HepG2 (cell line): ENCODE results near the gene PCDH17. TPM values are rescaled to one million over a fixed set of nuclear protein-coding genes. Genes with fewer than 3 reads are reported as not detected.

Experiments used
- ATAC-seq: fragments of 200-7000 bp; cut with Tn5 transposase; 3 replicates; pipeline ENCODE4 v1.9.1; 2020; ENCODE audit warnings: mild to moderate bottlenecking, moderate library complexity
- BruUV-seq: library from RNA; stranded (reverse); fragments of 400-500 nt; replicated peaks from 2 replicates; lab custom pipeline; 2021; lab: Mats Ljungman, UMichigan
- CTCF ChIA-PET: fragments of 300-600 bp; formaldehyde crosslinking; extraction: SDS; loops from one replicate; lab custom pipeline; 2021; ENCODE audit warnings: low total read pairs, inconsistent platforms, low intra/inter-chr PET ratio; lab: Yijun Ruan, JAX
- POLR2A ChIA-PET: fragments of 350-600 bp; sonication (Branson Sonifier 250); formaldehyde crosslinking; loops from one replicate; lab custom pipeline; 2020; ENCODE audit warnings: antibody characterized with exemption, inconsistent platforms; lab: Yijun Ruan, JAX
- DNase-seq: peaks from one replicate; pipeline ENCODE4 v3.0.0-alpha.2; 2015; ENCODE audit warnings: low spot score
- FAIRE-seq: peaks from 3 replicates; lab custom pipeline; 2011; peaks lifted over from hg19 to GRCh38; lab: Jason Lieb, UNC
- H2AFZ ChIP-seq: one replicate; pipeline ENCODE4 v1.6.1; 2011; ENCODE audit warnings: low read length, inconsistent platforms
- H3K27ac ChIP-seq: fragments of 300-600 bp; 3 replicates; pipeline ENCODE4 v1.8.0; 2011; ENCODE audit warnings: mixed run types, mild to moderate bottlenecking, mixed read lengths, low read length, inconsistent platforms; ENCODE audit not compliant: insufficient read depth; ENCODE audit errors: extremely low read length
- H3K27me3 ChIP-seq, 2 experiments: fragments of 200-600 bp in 1 of 2; 2 replicates in 1 of 2; 3 replicates in 1 of 2; pipeline versions ENCODE4 v1.6.0 to v1.8.0; 2011; ENCODE audit warnings: low read length in 2 of 2, mild to moderate bottlenecking in 2 of 2, moderate library complexity in 2 of 2, inconsistent platforms in 1 of 2; ENCODE audit not compliant: insufficient read depth in 2 of 2, control insufficient read depth in 1 of 2
- H3K36me3 ChIP-seq, 2 experiments: fragments of 200-600 bp in 1 of 2; replicated peaks in 1 of 2; 2 replicates in 1 of 2; 3 replicates in 1 of 2; pipeline versions ENCODE4 v1.5.1 to v1.8.0; 2011; ENCODE audit warnings: low read length in 2 of 2, inconsistent platforms in 1 of 2; ENCODE audit not compliant: insufficient read depth in 2 of 2, control insufficient read depth in 1 of 2
- H3K4me1 ChIP-seq: 2 replicates; pipeline ENCODE4 v1.5.1; 2012; ENCODE audit warnings: low read length, inconsistent platforms; ENCODE audit not compliant: insufficient read depth
- H3K4me2 ChIP-seq: 2 replicates; pipeline ENCODE4 v1.6.0; 2011; ENCODE audit warnings: low read depth, low read length, inconsistent platforms
- H3K4me3 ChIP-seq, 3 experiments: fragments of 200-600 bp in 1 of 3; sonication (generic), shearing (Covaris generic) in 1 of 3; replicated peaks in 1 of 3; 2 replicates each; pipeline ENCODE4 v1.5.1; 2011 to 2016; ENCODE audit warnings: low read length in 3 of 3, inconsistent platforms in 2 of 3, low read depth in 2 of 3, mild to moderate bottlenecking in 2 of 3, control low read depth in 1 of 3, mixed read lengths in 1 of 3; ENCODE audit not compliant: insufficient read depth in 1 of 3
- H3K79me2 ChIP-seq: one replicate; pipeline ENCODE4 v1.6.1; 2011; ENCODE audit warnings: low read length, inconsistent platforms; ENCODE audit not compliant: insufficient read depth
- H3K9ac ChIP-seq: 2 replicates; pipeline ENCODE4 v1.6.0; 2011; ENCODE audit warnings: mild to moderate bottlenecking, low read depth, low read length, inconsistent platforms; ENCODE audit not compliant: insufficient read depth
- H3K9me3 ChIP-seq: 2 replicates; pipeline ENCODE4 v1.5.1; 2012; ENCODE audit warnings: mild to moderate bottlenecking, low read length
- H4K20me1 ChIP-seq: 2 replicates; pipeline ENCODE4 v1.6.0; 2011; ENCODE audit warnings: inconsistent platforms, mild to moderate bottlenecking, low read length, moderate library complexity; ENCODE audit not compliant: insufficient read depth
- BCL6 ChIP-seq: IDR thresholded peaks from 2 replicates; pipeline ENCODE4 v1.6.1; 2016; ENCODE audit warnings: missing genetic modification reagents, missing compliant biosample characterization
- CEBPB ChIP-seq: IDR thresholded peaks from 2 replicates; pipeline ENCODE4 v1.6.1; 2011; ENCODE audit warnings: low read depth, low read length, improper control_type of control experiment, borderline replicate concordance
- CREM ChIP-seq, 2 experiments: sonication (generic) in 1 of 2; formaldehyde crosslinking in 1 of 2; IDR thresholded peaks; 2 replicates each; pipeline versions ENCODE4 v1.4.0 to v1.6.1; 2016 to 2020; ENCODE audit warnings: antibody characterized with exemption in 1 of 2, mild to moderate bottlenecking in 1 of 2, missing genetic modification reagents in 1 of 2
- KMT2A ChIP-seq: sonication (generic); formaldehyde crosslinking; IDR thresholded peaks from 2 replicates; pipeline ENCODE4 v1.4.0; 2020; ENCODE audit warnings: missing genetic modification reagents
- LCORL ChIP-seq, 2 experiments: fragments of 450-650 bp in 1 of 2; sonication (generic) in 1 of 2; formaldehyde crosslinking in 1 of 2; IDR thresholded peaks; 2 replicates each; pipeline versions ENCODE4 v1.5.0 to v1.6.1; 2017 to 2020; ENCODE audit warnings: antibody characterized with exemption in 1 of 2, missing genetic modification reagents in 1 of 2
- MBD4 ChIP-seq: IDR thresholded peaks from 2 replicates; pipeline ENCODE4 v1.6.1; 2012; ENCODE audit warnings: low read length, inconsistent platforms, borderline replicate concordance
- PBX3 ChIP-seq: sonication (generic); formaldehyde crosslinking; IDR thresholded peaks from 2 replicates; pipeline ENCODE4 v1.8.1; 2023; ENCODE audit warnings: missing genetic modification reagents, inconsistent platforms, borderline replicate concordance
- RAD21 ChIP-seq: fragments of 450-650 bp; formaldehyde crosslinking; IDR thresholded peaks from 2 replicates; pipeline ENCODE4 v1.5.0; 2020; ENCODE audit warnings: mild to moderate bottlenecking
- SMAD9 ChIP-seq: sonication (generic); formaldehyde crosslinking; IDR thresholded peaks from 2 replicates; pipeline ENCODE4 v1.5.1; 2020; ENCODE audit warnings: mild to moderate bottlenecking, missing genetic modification reagents
- TCF7L2 ChIP-seq: IDR thresholded peaks from 2 replicates; pipeline ENCODE4 v1.6.1; 2011; ENCODE audit warnings: mild to moderate bottlenecking, low read depth, low read length, moderate library complexity
- TP53 ChIP-seq: sonication (generic); formaldehyde crosslinking; conservative IDR thresholded peaks from 2 replicates; pipeline ENCODE4 v1.4.0; 2020; ENCODE audit warnings: missing genetic modification reagents
- WIZ ChIP-seq: sonication (generic); formaldehyde crosslinking; IDR thresholded peaks from 2 replicates; pipeline ENCODE4 v1.5.1; 2020; ENCODE audit warnings: mild to moderate bottlenecking, missing genetic modification reagents
- ZBTB7A ChIP-seq: sonication (generic); formaldehyde crosslinking; IDR thresholded peaks from 2 replicates; pipeline ENCODE4 v1.8.0; 2022; ENCODE audit warnings: mild to moderate bottlenecking, missing genetic modification reagents
- ZMAT5 ChIP-seq: sonication (generic); formaldehyde crosslinking; IDR thresholded peaks from 2 replicates; pipeline ENCODE4 v1.5.0; 2020; ENCODE audit warnings: mild to moderate bottlenecking, low read depth, missing genetic modification reagents, borderline replicate concordance
- ZNF124 ChIP-seq: sonication (generic); formaldehyde crosslinking; IDR thresholded peaks from 2 replicates; pipeline ENCODE4 v1.4.0; 2020; ENCODE audit warnings: missing genetic modification reagents
- ZNF329 ChIP-seq: sonication (generic); formaldehyde crosslinking; IDR thresholded peaks from 2 replicates; pipeline ENCODE4 v1.9.0; 2021; ENCODE audit warnings: low read depth, mild to moderate bottlenecking, missing genetic modification reagents
- ZNF335 ChIP-seq: sonication (generic); formaldehyde crosslinking; IDR thresholded peaks from 2 replicates; pipeline ENCODE4 v1.4.0; 2020; ENCODE audit warnings: missing genetic modification reagents
- ZNF432 ChIP-seq: sonication (generic); formaldehyde crosslinking; IDR thresholded peaks from 2 replicates; pipeline ENCODE4 v1.5.0; 2020; ENCODE audit warnings: missing genetic modification reagents, mild to moderate bottlenecking, borderline replicate concordance
- ZNF569 ChIP-seq: sonication (generic); formaldehyde crosslinking; IDR thresholded peaks from 2 replicates; pipeline ENCODE4 v1.5.0; 2020; ENCODE audit warnings: mild to moderate bottlenecking, missing genetic modification reagents, moderate library complexity, borderline replicate concordance
- ZNF713 ChIP-seq: sonication (generic); formaldehyde crosslinking; IDR thresholded peaks from 2 replicates; pipeline ENCODE4 v1.4.0; 2020; ENCODE audit warnings: mild to moderate bottlenecking, missing genetic modification reagents
- WGBS: methylation state at CpG from one replicate; pipeline ENCODE4 v1.1.6; 2017; ENCODE audit warnings: low lambda C conversion rate; 5-methylcytosine and 5-hydroxymethylcytosine counted together
- in situ Hi-C: cut with HindIII; loops from 2 replicates; pipeline ENCODE4 v1.10.0; 2017; ENCODE audit warnings: low pct_unique_long_range_greater_than_20kb; ENCODE audit not compliant: extremely low pct_ligation_motif_present
- intact Hi-C: fragments of 100-400 bp; cut with micrococcal nuclease; formaldehyde crosslinking; loops from one replicate; pipeline ENCODE4 v1.10.0; 2022; ENCODE audit not compliant: unreplicated experiment
- polyA plus RNA-seq, 8 experiments: library from polyadenylated mRNA; depleted of rRNA in 3 of 8; stranded (reverse) in 7 of 8; unstranded in 1 of 8; fragments of >200 nt; fragmentation: Illumina TruSeq in 4 of 8; extraction: Trizol in 4 of 8; gene quantifications; 2 replicates each; pipeline versions ENCODE4 v1.2.1 to v1.2.3, GENCODE V29; 2011 to 2016; ENCODE audit warnings: low read depth in 4 of 8, missing spikeins in 1 of 8, mixed read lengths in 1 of 8; ENCODE audit not compliant: insufficient read depth in 1 of 8
- total RNA-seq, 5 experiments: library from RNA; depleted of rRNA; stranded (reverse); fragments of >200 nt; fragmentation: Illumina TruSeq; extraction: Trizol; gene quantifications; 2 replicates each; pipeline ENCODE4 v1.2.3, GENCODE V29; 2016; ENCODE audit warnings: low read depth in 1 of 5

The PCDH17 gene
- total and polyA plus RNA-seq, 2 of the 13 experiments (the other 11 are each of a cell fraction or from before 2014, with no cell fraction given) = not detected

GRCh38 chr13:57680609-57681008 is 49.1 kb downstream of the PCDH17 start:
- Histone ChIP-seq H3K9me3 (no peaks in the 10 kb centered on the region), H4K20me1 (no peaks in the 10 kb centered on the region), H3K27me3 (no peaks in the 10 kb centered on the region), H2AFZ (no peak overlapping the region), H3K79me2 (no peaks in the 10 kb centered on the region), H3K36me3 (no peaks in the 10 kb centered on the region), H3K9ac (no peak overlapping the region), H3K4me2 (no peak overlapping the region), H3K4me1 (no peaks in the 10 kb centered on the region), H3K27ac (no peak overlapping the region), H3K4me3 (no peak overlapping the region)
- ChIA-PET POLR2A (no interaction called here), CTCF (no interaction called here)
- in situ Hi-C loops (no loop called here), intact Hi-C loops (no loop called here)
- ATAC-seq = no peak
- WGBS = 0% methylated on average over 1 of the region's 1 CpG
- BruUV-seq = no TSS peak
- TF ChIP-seq RAD21 (CRISPR knock-in tag) (no peak), ZNF124 (no peak), CEBPB (peak; percentile 60; the same call in 1 of the 2 replicates), CREM (IDR thresholded peaks at IDR 0.05) (no peak), CREM (CRISPR knock-in tag; IDR thresholded peaks at IDR 0.05) (no peak), ZNF569 (no peak), ZNF432 (CRISPR knock-in tag) (no peak)
- DNase-seq = no peak
- no peak for FAIRE-seq

DNA sequence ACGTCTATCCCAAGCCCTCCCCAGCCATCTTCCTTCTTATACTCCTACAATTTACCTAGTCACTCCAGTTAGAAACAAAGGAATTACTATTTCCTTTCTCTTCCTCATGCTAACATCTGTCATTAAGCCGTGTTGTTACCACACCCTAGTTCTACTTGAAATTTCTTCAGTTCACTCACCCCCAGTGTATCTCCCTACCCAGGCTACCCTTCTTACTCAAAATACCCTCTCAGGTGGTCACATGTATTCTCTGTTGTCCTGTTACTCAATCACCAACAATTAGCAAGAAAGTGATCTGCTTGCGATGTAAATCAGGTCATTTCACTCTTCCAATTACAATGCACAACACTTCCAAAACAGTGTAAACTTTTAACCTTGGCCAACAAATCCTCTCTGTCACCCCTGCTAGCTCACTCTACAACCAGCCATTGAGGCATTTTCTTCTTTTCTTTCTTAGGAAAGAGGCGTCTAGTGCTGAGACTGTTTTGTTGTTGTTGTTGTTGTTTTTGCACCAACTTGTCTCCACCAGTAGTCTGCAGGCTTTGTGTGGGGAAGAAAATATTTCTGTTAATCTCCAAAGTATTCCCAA is 50.7 kb downstream of the PCDH17 start:
- Histone ChIP-seq H3K4me3 (no peak overlapping the region), H2AFZ (no peak overlapping the region), H4K20me1 (no peaks in the 10 kb centered on the region), H3K79me2 (no peaks in the 10 kb centered on the region), H3K4me2 (no peak overlapping the region), H3K9me3 (no peaks in the 10 kb centered on the region), H3K27me3 (no peaks in the 10 kb centered on the region), H3K9ac (no peak overlapping the region), H3K36me3 (no peaks in the 10 kb centered on the region), H3K4me1 (no peaks in the 10 kb centered on the region), H3K27ac (no peak overlapping the region)
- ChIA-PET POLR2A (no interaction called here), CTCF (no interaction called here)
- ATAC-seq = no peak
- no TSS peak for BruUV-seq
- WGBS = under 1% methylated on average over 4 of the region's 4 CpGs
- intact Hi-C loops (no loop called here), in situ Hi-C loops (no loop called here)
- DNase-seq = no peak
- no peak for FAIRE-seq
- TF ChIP-seq SMAD9 (CRISPR knock-in tag) = no peak
- TF ChIP-seq PBX3 = no peak
- TF ChIP-seq ZNF335 (CRISPR knock-in tag) = no peak
- no peak for TF ChIP-seq MBD4
- no peak for TF ChIP-seq ZMAT5
- no peak for TF ChIP-seq BCL6 (CRISPR knock-in tag)
- TF ChIP-seq ZNF329 (CRISPR knock-in tag) = no peak
- no peak for TF ChIP-seq LCORL (IDR thresholded peaks at IDR 0.05)
- TF ChIP-seq LCORL (CRISPR knock-in tag; IDR thresholded peaks at IDR 0.05) = no peak
- no peak for TF ChIP-seq ZBTB7A (CRISPR knock-in tag)
- TF ChIP-seq TP53 (CRISPR knock-in tag) = no peak
- no peak for TF ChIP-seq KMT2A (CRISPR knock-in tag)
- TF ChIP-seq WIZ = no peak
- no peak for TF ChIP-seq TCF7L2
- no peak for TF ChIP-seq ZNF713
